HEK293 (cell line): ENCODE measurements around the gene THAP2.

Experiments
- CTCF ChIA-PET: fragments of 350-600 bp; formaldehyde crosslinking; extraction: SDS; loops from one replicate; lab custom pipeline; 2021; ENCODE audit warnings: antibody characterized with exemption; lab: Yijun Ruan, JAX
- POLR2A ChIA-PET: fragments of 300-600 bp; formaldehyde crosslinking; extraction: SDS; loops from one replicate; lab custom pipeline; 2020; ENCODE audit warnings: antibody characterized with exemption, inconsistent platforms; lab: Yijun Ruan, JAX
- H3K27ac ChIP-seq: fragments of 200-500 bp; sonication (Bioruptor generic); 2 replicates; pipeline ENCODE4 v1.5.1; 2014; ENCODE audit warnings: low read depth, low read length, control low read depth, inconsistent platforms; ENCODE audit errors: extremely low read depth
- H3K36me3 ChIP-seq, 2 experiments: fragments of 200-500 bp in 1 of 2; sonication (Bioruptor generic) in 1 of 2; 1 replicate in 1 of 2; 2 replicates in 1 of 2; pipeline ENCODE4 v1.5.1; 2014 to 2017; ENCODE audit warnings: inconsistent platforms in 2 of 2, low read length in 2 of 2; ENCODE audit not compliant: control insufficient read depth in 2 of 2, insufficient read depth in 1 of 2
- H3K4me1 ChIP-seq: fragments of 200-500 bp; sonication (Bioruptor generic); 2 replicates; pipeline ENCODE4 v1.5.1; 2014; ENCODE audit warnings: mild to moderate bottlenecking, low read length, inconsistent platforms; ENCODE audit not compliant: control insufficient read depth, insufficient read depth
- H3K4me3 ChIP-seq: 2 replicates; pipeline ENCODE4 v1.5.1; 2011; ENCODE audit warnings: low read depth, mild to moderate bottlenecking, control low read depth, low read length, moderate library complexity
- H3K9me3 ChIP-seq: fragments of 200-500 bp; sonication (Bioruptor generic); 2 replicates; pipeline ENCODE4 v1.5.1; 2014; ENCODE audit warnings: low read depth, low read length, inconsistent platforms; ENCODE audit not compliant: control insufficient read depth, insufficient read depth
- ATF2 ChIP-seq: fragments of 450-650 bp; formaldehyde crosslinking; IDR thresholded peaks from 2 replicates; pipeline ENCODE4 v1.5.1; 2016; ENCODE audit warnings: missing biosample characterization, missing genetic modification characterization, low read depth
- REPIN1 ChIP-seq: fragments of 450-650 bp; formaldehyde crosslinking; IDR thresholded peaks from 2 replicates; pipeline ENCODE4 v1.5.1; 2017; ENCODE audit warnings: missing biosample characterization, missing genetic modification characterization, low read depth
- ZFP37 ChIP-seq: fragments of 450-650 bp; formaldehyde crosslinking; IDR thresholded peaks from 2 replicates; pipeline ENCODE4 v1.5.1; 2016; ENCODE audit warnings: missing biosample characterization, missing genetic modification characterization
- ZNF133 ChIP-seq: fragments of 450-650 bp; formaldehyde crosslinking; IDR thresholded peaks from 2 replicates; pipeline ENCODE4 v1.5.1; 2016; ENCODE audit warnings: missing biosample characterization, missing genetic modification characterization
- ZNF138 ChIP-seq: fragments of 450-650 bp; formaldehyde crosslinking; IDR thresholded peaks from 2 replicates; pipeline ENCODE4 v1.5.1; 2016; ENCODE audit warnings: missing biosample characterization, missing genetic modification characterization, borderline replicate concordance
- ZNF155 ChIP-seq: fragments of 450-650 bp; formaldehyde crosslinking; IDR thresholded peaks from 2 replicates; pipeline ENCODE4 v1.5.1; 2016; ENCODE audit warnings: missing biosample characterization, missing genetic modification characterization
- ZNF16 ChIP-seq: fragments of 450-650 bp; formaldehyde crosslinking; IDR thresholded peaks from 2 replicates; pipeline ENCODE4 v1.5.1; 2016; ENCODE audit warnings: low read depth, missing biosample characterization, missing genetic modification characterization
- ZNF302 ChIP-seq: fragments of 450-650 bp; formaldehyde crosslinking; IDR thresholded peaks from 2 replicates; pipeline ENCODE4 v1.5.1; 2016; ENCODE audit warnings: missing biosample characterization, missing genetic modification characterization, low read depth
- ZNF488 ChIP-seq: fragments of 450-650 bp; formaldehyde crosslinking; IDR thresholded peaks from 2 replicates; pipeline ENCODE4 v1.5.1; 2016; ENCODE audit warnings: missing biosample characterization, missing genetic modification characterization
- ZNF530 ChIP-seq: fragments of 450-650 bp; formaldehyde crosslinking; IDR thresholded peaks from 2 replicates; pipeline ENCODE4 v1.5.1; 2016; ENCODE audit warnings: low read depth, missing biosample characterization, missing genetic modification characterization
- ZNF555 ChIP-seq: fragments of 450-650 bp; formaldehyde crosslinking; conservative IDR thresholded peaks from 2 replicates; pipeline ENCODE4 v1.5.1; 2017; ENCODE audit warnings: missing biosample characterization, mild to moderate bottlenecking, missing genetic modification characterization, inconsistent platforms
- ZNF623 ChIP-seq: fragments of 450-650 bp; formaldehyde crosslinking; IDR thresholded peaks from 2 replicates; pipeline ENCODE4 v1.5.1; 2016; ENCODE audit warnings: missing biosample characterization, missing genetic modification characterization
- ZNF660 ChIP-seq: fragments of 450-650 bp; IDR thresholded peaks from 2 replicates; pipeline ENCODE4 v1.5.1; 2018; ENCODE audit warnings: missing biosample characterization, mild to moderate bottlenecking, missing genetic modification characterization
- ZNF76 ChIP-seq: fragments of 450-650 bp; formaldehyde crosslinking; IDR thresholded peaks from 2 replicates; pipeline ENCODE4; 2016; ENCODE audit warnings: low read depth, missing biosample characterization, missing genetic modification characterization, borderline replicate concordance
- ZNF785 ChIP-seq: fragments of 450-650 bp; formaldehyde crosslinking; IDR thresholded peaks from 2 replicates; pipeline ENCODE4 v1.5.1; 2016; ENCODE audit warnings: missing biosample characterization, missing genetic modification characterization
- ZNF791 ChIP-seq: fragments of 450-650 bp; formaldehyde crosslinking; IDR thresholded peaks from 2 replicates; pipeline ENCODE4 v1.5.1; 2016; ENCODE audit warnings: missing biosample characterization, missing genetic modification characterization
- ZSCAN18 ChIP-seq: fragments of 450-650 bp; formaldehyde crosslinking; IDR thresholded peaks from 2 replicates; pipeline ENCODE4 v1.5.1; 2016; ENCODE audit warnings: missing biosample characterization, missing genetic modification characterization

Gene THAP2

GRCh38 chr12:71710276-71711125 is 46.4 kb downstream of the THAP2 start:
- Histone ChIP-seq H3K36me3 (peaks cover 0 to 2% of the 10 kb centered on the region in 2 experiments; a peak in 1 of 3 replicates), H3K4me3 (no peak overlapping the region), H3K4me1 (no peaks in the 10 kb centered on the region), H3K27ac (no peak overlapping the region), H3K9me3 (no peaks in the 10 kb centered on the region)
- ChIA-PET CTCF (no interaction called here), POLR2A (no interaction called here)
- no peak for TF ChIP-seq ZNF488 (tag by site-specific recombination)
- no peak for TF ChIP-seq ZNF791 (tag by site-specific recombination)
- TF ChIP-seq ZNF16 (tag by site-specific recombination) = no peak
- TF ChIP-seq ZNF785 (tag by site-specific recombination) = no peak
- no peak for TF ChIP-seq ZNF133 (tag by site-specific recombination)
- no peak for TF ChIP-seq ZNF138
- TF ChIP-seq REPIN1 (tag by site-specific recombination) = no peak
- no peak for TF ChIP-seq ZSCAN18 (tag by site-specific recombination)
- TF ChIP-seq ZNF660 (tag by site-specific recombination) = no peak
- TF ChIP-seq ZNF530 (tag by site-specific recombination) = no peak
- TF ChIP-seq ZNF155 (tag by site-specific recombination) = no peak
- TF ChIP-seq ZNF555 (tag by site-specific recombination) = no peak
- no peak for TF ChIP-seq ZNF76 (tag by site-specific recombination)
- no peak for TF ChIP-seq ZFP37
- TF ChIP-seq ZNF302 (tag by site-specific recombination) = no peak

GRCh38 chr12:71718611-71719010 is 54.5 kb downstream of the THAP2 start:
- no peaks in the 10 kb centered on the region for H3K9me3 ChIP-seq
- TF ChIP-seq ZNF623 (no peak), ATF2 (tag by site-specific recombination) (peak; percentile 43; the same call in 1 of the 2 replicates)
- TF ChIP-seq, all 188 proteins: peak for 1
- no peaks in the 10 kb centered on the region for H3K36me3 ChIP-seq
- ChIA-PET POLR2A (interaction anchor here (0.6 kb wide), 1 partner anchor 66 kb away, joined by 4 read pairs; no protein-coding TSS in a partner anchor), CTCF (interaction anchor here (1.5 to 1.7 kb wide), 2 partner anchors 28 to 32 kb away, joined by 4 to 5 read pairs; no protein-coding TSS in a partner anchor)
- H3K4me1 ChIP-seq = no peaks in the 10 kb centered on the region
- no peak overlapping the region for H3K27ac ChIP-seq
- H3K4me3 ChIP-seq = no peak overlapping the region
